ENCODE data around the gene NBEAL1.
"Not testable (repeated sequence)": the region's sequence is repeated elsewhere in the genome, so short reads cannot be mapped to it uniquely, and the experiment has no call there.

Gene NBEAL1

GRCh38 chr2:203072371-203072770 lies 57.7 kb downstream of the NBEAL1 start:
- H3K36me3 ChIP-seq (replicated peaks; ENCODE audit: low read depth, low read length) = no peaks in the 10 kb centered on the region
- no peaks in the 10 kb centered on the region for H3K4me1 ChIP-seq (ENCODE audit: low read length)
- H2AFZ ChIP-seq (ENCODE audit: low read depth, low read length) = no peak overlapping the region
- no peaks in the 10 kb centered on the region for H3K79me2 ChIP-seq (ENCODE audit: low read length)
- H3K4me3 ChIP-seq (ENCODE audit: low read length) = no peak overlapping the region
- no peaks in the 10 kb centered on the region for H3K9me3 ChIP-seq (ENCODE audit: insufficient read depth, low read length)
- no peak overlapping the region for H3K27ac ChIP-seq (ENCODE audit: low read length)
- TF ChIP-seq EZH2phosphoT487 (IDR thresholded peaks at IDR 0.05; ENCODE audit: low read depth) = no peak
- TF ChIP-seq CTCF (IDR thresholded peaks at IDR 0.05; ENCODE audit: low read depth, low read length) = no peak
- no peak overlapping the region for H3K9ac ChIP-seq (ENCODE audit: low read length)
- H3K27me3 ChIP-seq (ENCODE audit: low read depth, low read length) = no peaks in the 10 kb centered on the region
- H4K20me1 ChIP-seq (ENCODE audit: insufficient read depth, low read length) = no peaks in the 10 kb centered on the region
- no peak overlapping the region for H3K4me2 ChIP-seq (ENCODE audit: low read length)

DNA sequence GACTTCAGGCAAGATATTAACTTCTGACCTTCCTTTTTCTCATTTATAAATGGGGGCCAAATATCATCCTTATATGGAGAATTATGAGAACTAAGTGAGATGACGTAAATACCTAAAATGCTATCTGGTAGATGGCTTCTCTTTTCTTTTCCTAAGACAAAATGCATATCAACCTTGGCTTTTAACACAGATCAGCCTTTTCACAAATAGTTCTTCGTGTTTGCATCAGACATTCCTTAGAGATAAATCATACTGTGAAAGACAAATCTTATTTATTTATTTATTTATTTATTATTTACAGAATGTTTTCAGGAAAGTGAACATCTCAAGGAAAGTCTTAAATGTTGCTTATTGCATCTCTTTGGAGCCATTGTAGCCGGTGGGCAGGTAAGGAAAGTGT lies 62.8 kb downstream of the NBEAL1 start:
- H3K27ac ChIP-seq (ENCODE audit: low read length) = no peak overlapping the region
- TF ChIP-seq EZH2phosphoT487 (IDR thresholded peaks at IDR 0.05; ENCODE audit: low read depth) = no peak
- TF ChIP-seq CTCF (IDR thresholded peaks at IDR 0.05; ENCODE audit: low read depth, low read length) = no peak
- H3K9ac ChIP-seq (ENCODE audit: low read length) = no peak overlapping the region
- H4K20me1 ChIP-seq (ENCODE audit: insufficient read depth, low read length) = no peaks in the 10 kb centered on the region
- no peaks in the 10 kb centered on the region for H3K4me1 ChIP-seq (ENCODE audit: low read length)
- no peaks in the 10 kb centered on the region for H3K79me2 ChIP-seq (ENCODE audit: low read length)
- no peaks in the 10 kb centered on the region for H3K9me3 ChIP-seq (ENCODE audit: insufficient read depth, low read length)
- H3K27me3 ChIP-seq (ENCODE audit: low read depth, low read length) = no peaks in the 10 kb centered on the region
- H3K36me3 ChIP-seq (replicated peaks; ENCODE audit: low read depth, low read length) = no peaks in the 10 kb centered on the region
- no peak overlapping the region for H2AFZ ChIP-seq (ENCODE audit: low read depth, low read length)
- no peak overlapping the region for H3K4me2 ChIP-seq (ENCODE audit: low read length)
- H3K4me3 ChIP-seq (ENCODE audit: low read length) = no peak overlapping the region

DNA sequence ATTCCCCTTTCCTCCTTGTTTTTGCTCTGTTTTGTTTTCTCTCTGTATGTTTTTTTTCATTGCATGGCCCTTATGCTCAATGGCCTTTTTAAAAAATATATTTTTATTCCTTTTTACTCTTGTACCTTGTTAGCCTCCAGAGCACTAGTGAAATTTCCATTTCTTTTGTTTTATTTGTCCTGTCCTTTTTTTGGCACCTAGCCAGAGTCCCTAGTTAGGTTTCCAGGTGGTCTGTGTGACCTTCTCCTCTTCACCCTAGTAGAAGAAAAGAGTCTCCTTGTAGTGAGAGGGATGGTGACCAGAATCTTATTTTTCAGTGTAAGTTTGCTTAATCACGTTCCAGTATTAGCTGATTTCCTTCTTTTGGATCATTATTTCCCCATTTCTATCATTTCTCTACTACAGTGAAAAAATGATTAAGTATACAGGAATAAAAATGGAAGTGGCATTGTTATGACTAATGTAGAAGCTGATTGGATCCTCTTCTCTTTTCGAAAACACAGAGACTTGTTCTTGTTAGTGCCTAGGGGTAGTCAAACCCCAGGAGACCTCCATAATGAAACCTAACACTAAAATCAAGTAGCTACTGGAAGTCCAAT lies 65.9 kb downstream of the NBEAL1 start:
- H2AFZ ChIP-seq (ENCODE audit: low read depth, low read length) = no peak overlapping the region
- H3K9me3 ChIP-seq (ENCODE audit: insufficient read depth, low read length) = no peaks in the 10 kb centered on the region
- H3K79me2 ChIP-seq (ENCODE audit: low read length) = no peaks in the 10 kb centered on the region
- H3K27ac ChIP-seq (ENCODE audit: low read length) = no peak overlapping the region
- no peak overlapping the region for H3K4me2 ChIP-seq (ENCODE audit: low read length)
- no peaks in the 10 kb centered on the region for H3K27me3 ChIP-seq (ENCODE audit: low read depth, low read length)
- no peak for TF ChIP-seq EZH2phosphoT487 (IDR thresholded peaks at IDR 0.05; ENCODE audit: low read depth)
- no peak for TF ChIP-seq CTCF (IDR thresholded peaks at IDR 0.05; ENCODE audit: low read depth, low read length)
- H3K4me3 ChIP-seq (ENCODE audit: low read length) = no peak overlapping the region
- no peaks in the 10 kb centered on the region for H3K36me3 ChIP-seq (replicated peaks; ENCODE audit: low read depth, low read length)
- no peaks in the 10 kb centered on the region for H3K4me1 ChIP-seq (ENCODE audit: low read length)
- H4K20me1 ChIP-seq (ENCODE audit: insufficient read depth, low read length) = no peaks in the 10 kb centered on the region
- H3K9ac ChIP-seq (ENCODE audit: low read length) = no peak overlapping the region

GRCh38 chr2:203083328-203083727 lies 68.7 kb downstream of the NBEAL1 start:
- Histone ChIP-seq H3K79me2 (ENCODE audit: low read length) (no peaks in the 10 kb centered on the region), H3K4me2 (ENCODE audit: low read length) (no peak overlapping the region), H4K20me1 (ENCODE audit: insufficient read depth, low read length) (no peaks in the 10 kb centered on the region), H3K9ac (ENCODE audit: low read length) (no peak overlapping the region), H3K27me3 (ENCODE audit: low read depth, low read length) (no peaks in the 10 kb centered on the region), H2AFZ (ENCODE audit: low read depth, low read length) (no peak overlapping the region), H3K4me1 (ENCODE audit: low read length) (no peaks in the 10 kb centered on the region), H3K9me3 (ENCODE audit: insufficient read depth, low read length) (no peaks in the 10 kb centered on the region), H3K4me3 (ENCODE audit: low read length) (no peak overlapping the region), H3K36me3 (replicated peaks; ENCODE audit: low read depth, low read length) (no peaks in the 10 kb centered on the region), H3K27ac (ENCODE audit: low read length) (no peak overlapping the region)
- TF ChIP-seq EZH2phosphoT487 (IDR thresholded peaks at IDR 0.05; ENCODE audit: low read depth) (no peak), CTCF (IDR thresholded peaks at IDR 0.05; ENCODE audit: low read depth, low read length) (no peak)

DNA sequence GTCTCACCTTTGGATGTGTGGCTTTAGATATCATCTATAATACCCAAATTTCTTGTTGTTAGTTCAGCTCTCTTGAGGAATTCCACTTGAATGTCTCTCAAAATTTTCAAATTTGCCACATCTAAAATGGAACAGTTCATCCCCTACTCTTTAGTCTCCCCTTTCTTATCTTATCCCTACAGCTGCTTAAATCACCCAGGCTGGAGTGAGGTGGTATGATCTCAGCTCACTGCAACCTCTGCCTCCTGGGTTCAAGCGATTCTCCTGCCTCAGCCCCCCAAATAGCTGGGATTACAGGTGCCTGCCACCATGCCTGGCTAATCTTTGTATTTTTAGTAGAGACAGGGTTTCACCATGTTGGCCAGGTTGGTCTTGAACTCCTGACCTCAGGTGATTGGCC lies 71.7 kb downstream of the NBEAL1 start:
- H3K36me3 ChIP-seq (replicated peaks; ENCODE audit: low read depth, low read length); H3K9ac ChIP-seq (ENCODE audit: low read length); H3K9me3 ChIP-seq (ENCODE audit: insufficient read depth, low read length); H3K4me3 ChIP-seq (ENCODE audit: low read length); H4K20me1 ChIP-seq (ENCODE audit: insufficient read depth, low read length); H3K4me2 ChIP-seq (ENCODE audit: low read length); H3K79me2 ChIP-seq (ENCODE audit: low read length); H3K4me1 ChIP-seq (ENCODE audit: low read length); H3K27me3 ChIP-seq (ENCODE audit: low read depth, low read length); H3K27ac ChIP-seq (ENCODE audit: low read length); H2AFZ ChIP-seq (ENCODE audit: low read depth, low read length): not testable (repeated sequence)

DNA sequence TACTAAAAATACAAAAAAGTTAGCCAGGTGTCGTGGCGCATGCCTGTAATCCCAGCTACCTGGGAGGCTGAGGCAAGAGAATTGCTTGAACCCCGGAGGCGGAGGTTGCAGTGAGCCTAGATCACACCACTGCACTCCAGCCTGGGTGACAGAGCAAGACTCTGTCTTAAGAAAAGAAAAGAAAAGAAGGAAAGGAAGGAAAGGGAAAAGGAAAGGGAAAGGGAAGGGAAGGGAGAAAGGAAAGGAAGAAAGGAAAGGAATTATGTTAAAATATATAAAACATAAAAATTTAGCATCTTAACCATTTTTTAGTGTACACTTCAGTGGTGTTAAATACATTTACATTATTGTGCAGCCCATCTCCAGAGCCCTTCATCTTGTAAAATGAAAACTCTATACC lies 76.0 kb downstream of the NBEAL1 start:
- not testable (repeated sequence) for H4K20me1 ChIP-seq (ENCODE audit: insufficient read depth, low read length)

More for the DNA sequence above, 76.0 kb downstream of the NBEAL1 start:
- H3K4me1 ChIP-seq (ENCODE audit: low read length); H3K9me3 ChIP-seq (ENCODE audit: insufficient read depth, low read length); H3K9ac ChIP-seq (ENCODE audit: low read length); H3K27ac ChIP-seq (ENCODE audit: low read length); H3K4me3 ChIP-seq (ENCODE audit: low read length); H2AFZ ChIP-seq (ENCODE audit: low read depth, low read length); H3K79me2 ChIP-seq (ENCODE audit: low read length); H3K4me2 ChIP-seq (ENCODE audit: low read length); H3K27me3 ChIP-seq (ENCODE audit: low read depth, low read length); H3K36me3 ChIP-seq (replicated peaks; ENCODE audit: low read depth, low read length): not testable (repeated sequence)
